ENCODE measurements around the gene ROR2. TPM values are rescaled to one million over a fixed set of nuclear protein-coding genes. Genes with fewer than 3 reads are reported as not detected.

Gene ROR2
- total RNA-seq, 1 donor from 2014 or later: 18.6 TPM

GRCh38 chr9:91750343-91750742 lies 199.7 kb downstream of the ROR2 start:
- peaks cover 4% of the 10 kb centered on the region for H3K36me3 Mint-ChIP-seq (ENCODE audit: low read depth)
- TF ChIP-seq, protein P1, sequence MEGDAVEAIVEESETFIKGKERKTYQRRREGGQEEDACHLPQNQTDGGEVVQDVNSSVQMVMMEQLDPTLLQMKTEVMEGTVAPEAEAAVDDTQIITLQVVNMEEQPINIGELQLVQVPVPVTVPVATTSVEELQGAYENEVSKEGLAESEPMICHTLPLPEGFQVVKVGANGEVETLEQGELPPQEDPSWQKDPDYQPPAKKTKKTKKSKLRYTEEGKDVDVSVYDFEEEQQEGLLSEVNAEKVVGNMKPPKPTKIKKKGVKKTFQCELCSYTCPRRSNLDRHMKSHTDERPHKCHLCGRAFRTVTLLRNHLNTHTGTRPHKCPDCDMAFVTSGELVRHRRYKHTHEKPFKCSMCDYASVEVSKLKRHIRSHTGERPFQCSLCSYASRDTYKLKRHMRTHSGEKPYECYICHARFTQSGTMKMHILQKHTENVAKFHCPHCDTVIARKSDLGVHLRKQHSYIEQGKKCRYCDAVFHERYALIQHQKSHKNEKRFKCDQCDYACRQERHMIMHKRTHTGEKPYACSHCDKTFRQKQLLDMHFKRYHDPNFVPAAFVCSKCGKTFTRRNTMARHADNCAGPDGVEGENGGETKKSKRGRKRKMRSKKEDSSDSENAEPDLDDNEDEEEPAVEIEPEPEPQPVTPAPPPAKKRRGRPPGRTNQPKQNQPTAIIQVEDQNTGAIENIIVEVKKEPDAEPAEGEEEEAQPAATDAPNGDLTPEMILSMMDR (IDR thresholded peaks at IDR 0.05): peak; percentile 54
- no peak for DNase-seq (ENCODE audit: low spot score)
- H3K9me3 Mint-ChIP-seq (ENCODE audit: low read depth): no peaks in the 10 kb centered on the region
- H3K4me3 Mint-ChIP-seq (ENCODE audit: unreplicated experiment): no peak overlapping the region
- peaks cover 18% of the 10 kb centered on the region for H3K4me1 Mint-ChIP-seq (ENCODE audit: low read depth)
- no peaks in the 10 kb centered on the region for H3K27me3 Mint-ChIP-seq (ENCODE audit: low read depth)
- H3K27ac Mint-ChIP-seq (ENCODE audit: unreplicated experiment): no peak overlapping the region

GRCh38 chr9:91746904-91747303 lies 203.1 kb downstream of the ROR2 start:
- no peaks in the 10 kb centered on the region for H3K27me3 Mint-ChIP-seq (ENCODE audit: low read depth)

DNA sequence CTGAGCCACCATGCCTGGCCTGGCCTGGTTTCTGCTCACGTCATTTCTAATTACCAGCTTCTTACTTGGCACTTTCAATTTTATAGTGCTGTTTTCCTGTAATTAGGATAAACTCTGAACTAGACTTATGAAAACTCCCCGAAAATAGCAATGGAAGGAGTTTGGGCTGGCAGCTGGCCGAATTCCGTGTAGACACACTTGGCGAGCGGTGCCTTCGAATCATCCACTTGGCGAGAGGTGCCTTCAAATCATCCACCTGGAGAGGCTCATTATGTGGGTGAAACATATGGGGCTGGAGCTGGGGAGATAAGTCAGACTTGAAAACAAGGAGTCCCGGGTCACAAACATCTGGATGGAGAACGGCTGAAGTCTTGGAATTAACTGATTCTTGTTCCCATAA lies 203.7 kb downstream of the ROR2 start:
- Mint-ChIP-seq H3K4me3 (ENCODE audit: unreplicated experiment) (no peak overlapping the region), H3K27me3 (ENCODE audit: low read depth) (no peaks in the 10 kb centered on the region), H3K36me3 (ENCODE audit: low read depth) (no peaks in the 10 kb centered on the region), H3K4me1 (ENCODE audit: low read depth) (peaks cover 15% of the 10 kb centered on the region), H3K9me3 (ENCODE audit: low read depth) (no peaks in the 10 kb centered on the region), H3K27ac (ENCODE audit: unreplicated experiment) (no peak overlapping the region)
- TF ChIP-seq, protein P1 (IDR thresholded peaks at IDR 0.05): no peak
- DNase-seq (ENCODE audit: low spot score): no peak

More at GRCh38 chr9:91746904-91747303, 203.1 kb downstream of the ROR2 start:
- DNase-seq (ENCODE audit: low spot score): no peak
- Mint-ChIP-seq H3K36me3 (ENCODE audit: low read depth) (no peaks in the 10 kb centered on the region), H3K4me1 (ENCODE audit: low read depth) (peaks cover 13% of the 10 kb centered on the region), H3K27ac (ENCODE audit: unreplicated experiment) (no peak overlapping the region), H3K4me3 (ENCODE audit: unreplicated experiment) (no peak overlapping the region), H3K9me3 (ENCODE audit: low read depth) (no peaks in the 10 kb centered on the region)
- TF ChIP-seq, protein P1 (IDR thresholded peaks at IDR 0.05): no peak

DNA sequence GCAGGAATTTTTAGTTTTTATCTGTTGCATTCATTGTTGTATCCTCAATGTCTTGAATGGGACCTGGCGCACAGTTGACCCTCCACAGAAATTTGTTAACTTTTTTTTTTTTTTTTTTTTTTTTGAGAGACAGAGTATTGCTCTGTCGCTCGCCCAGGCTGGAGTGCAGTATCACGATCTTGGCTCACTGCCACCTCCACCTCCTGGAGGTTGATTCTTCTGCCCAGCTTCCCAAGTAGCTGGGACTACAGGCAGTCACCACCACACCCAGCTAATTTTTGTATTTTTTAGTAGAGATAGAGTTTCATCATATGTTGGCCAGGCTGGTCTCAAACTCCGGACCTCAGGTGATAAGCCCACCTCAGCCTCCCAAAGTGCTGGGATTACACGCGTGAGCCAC lies 205.9 kb downstream of the ROR2 start:
- peaks cover 18% of the 10 kb centered on the region for H3K4me1 Mint-ChIP-seq (ENCODE audit: low read depth)
- DNase-seq (ENCODE audit: low spot score): no peak
- H3K27me3 Mint-ChIP-seq (ENCODE audit: low read depth): no peaks in the 10 kb centered on the region
- H3K36me3 Mint-ChIP-seq (ENCODE audit: low read depth): no peaks in the 10 kb centered on the region
- H3K9me3 Mint-ChIP-seq (ENCODE audit: low read depth): no peaks in the 10 kb centered on the region
- H3K27ac Mint-ChIP-seq (ENCODE audit: unreplicated experiment): no peak overlapping the region
- H3K4me3 Mint-ChIP-seq (ENCODE audit: unreplicated experiment): no peak overlapping the region
- TF ChIP-seq, protein P1 (IDR thresholded peaks at IDR 0.05): no peak

GRCh38 chr9:91741522-91741921 lies 208.5 kb downstream of the ROR2 start:
- peaks cover 11% of the 10 kb centered on the region for H3K4me1 Mint-ChIP-seq (ENCODE audit: low read depth)
- H3K36me3 Mint-ChIP-seq (ENCODE audit: low read depth): peaks cover 5% of the 10 kb centered on the region
- no peaks in the 10 kb centered on the region for H3K27me3 Mint-ChIP-seq (ENCODE audit: low read depth)
- H3K9me3 Mint-ChIP-seq (ENCODE audit: low read depth): no peaks in the 10 kb centered on the region
- no peak overlapping the region for H3K4me3 Mint-ChIP-seq (ENCODE audit: unreplicated experiment)
- TF ChIP-seq, protein P1 (IDR thresholded peaks at IDR 0.05): no peak
- no peak for DNase-seq (ENCODE audit: low spot score)
- no peak overlapping the region for H3K27ac Mint-ChIP-seq (ENCODE audit: unreplicated experiment)

Data from chondrocyte (in vitro differentiated cells).